Stimulated activated CD8-positive, alpha-beta memory T cell treated with anti-CD3 and anti-CD28 coated beads, Interleukin-12 subunit alpha, Interleukin-12 subunit beta, amount 100 ng/mL, for 1 hour (primary cell): ENCODE measurements around the gene UBE2QL1.

Experiments
- DNase-seq: peaks from one replicate; pipeline ENCODE4 v3.0.0-alpha.2; 2020; ENCODE audit warnings: low read depth

UBE2QL1 gene

GRCh38 chr5:6478793-6479192, 30.1 kb downstream of the UBE2QL1 start:
- no peak for DNase-seq

GRCh38 chr5:6480133-6481051, 31.7 kb downstream of the UBE2QL1 start:
- no peak for DNase-seq

GRCh38 chr5:6482735-6483134, 34.1 kb downstream of the UBE2QL1 start:
- DNase-seq = no peak

- DNase-seq = no peak
Measured at GRCh38 chr5:6483880-6484382, 35.3 kb downstream of the UBE2QL1 start.

DNA sequence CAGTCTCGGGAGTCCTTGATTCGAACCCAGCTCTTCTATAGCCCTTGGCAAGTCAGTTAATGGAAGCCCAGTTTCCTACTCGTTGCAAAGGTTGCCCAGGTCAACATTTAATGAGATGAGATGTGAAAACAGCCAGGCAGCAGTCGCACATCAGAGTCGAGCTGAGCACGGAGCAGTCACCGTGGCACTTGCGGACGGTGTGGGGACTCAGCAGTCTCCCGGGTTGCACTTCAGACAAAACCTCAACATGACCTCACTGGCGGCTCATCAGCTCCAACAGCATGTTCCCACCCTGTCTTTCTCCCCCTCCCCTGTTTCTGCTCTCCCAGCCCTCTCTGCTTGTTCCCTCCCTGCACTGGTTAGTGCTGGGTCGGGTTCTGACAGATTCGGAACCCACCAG, 35.8 kb downstream of the UBE2QL1 start:
- DNase-seq = no peak

DNA sequence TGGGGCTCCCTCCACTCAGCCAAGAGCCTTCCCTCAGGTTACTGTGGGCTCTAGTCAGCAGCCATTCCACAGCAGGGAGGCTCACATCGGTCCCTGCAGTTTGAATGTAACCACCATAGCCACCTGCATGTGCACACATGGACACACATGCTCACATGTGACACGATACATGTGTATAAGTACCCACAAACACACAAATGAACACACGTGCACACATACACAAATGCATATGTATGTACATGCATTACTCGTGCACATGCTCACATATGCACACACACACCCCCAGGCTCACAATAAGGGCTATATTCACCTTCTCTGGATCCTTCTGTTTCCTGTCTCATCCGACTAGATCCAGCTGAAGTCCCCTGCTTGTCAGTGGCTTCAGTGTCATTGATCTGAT, 36.2 kb downstream of the UBE2QL1 start:
- no peak for DNase-seq

- no peak for DNase-seq
Measured at GRCh38 chr5:6485441-6485840, 36.8 kb downstream of the UBE2QL1 start.

GRCh38 chr5:6486074-6486473, 37.4 kb downstream of the UBE2QL1 start:
- no peak for DNase-seq

DNA sequence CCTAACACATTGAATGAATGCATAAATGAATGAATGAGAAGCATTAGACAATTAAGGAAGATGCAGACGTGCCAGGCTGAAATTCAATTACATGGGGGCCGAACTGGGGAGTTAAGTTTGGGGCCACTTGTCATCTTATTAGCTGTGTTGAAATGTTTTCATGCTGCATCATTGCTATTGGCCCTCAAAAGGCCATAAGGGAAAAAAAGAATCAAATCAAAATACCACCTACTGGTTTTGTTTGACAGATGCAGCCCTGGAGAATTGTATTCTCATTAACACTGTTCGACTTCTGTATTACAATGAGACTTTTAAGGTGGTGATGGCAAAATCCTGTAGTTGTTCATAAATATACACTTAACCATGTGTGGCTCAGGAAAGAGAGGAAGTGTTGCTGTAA, 38.4 kb downstream of the UBE2QL1 start:
- no peak for DNase-seq

GRCh38 chr5:6488021-6488420, 39.4 kb downstream of the UBE2QL1 start:
- DNase-seq = no peak

- DNase-seq = no peak
Measured at GRCh38 chr5:6489643-6490185, 41.1 kb downstream of the UBE2QL1 start.

- no peak for DNase-seq
Measured at GRCh38 chr5:6490246-6490645, 41.6 kb downstream of the UBE2QL1 start.

DNA sequence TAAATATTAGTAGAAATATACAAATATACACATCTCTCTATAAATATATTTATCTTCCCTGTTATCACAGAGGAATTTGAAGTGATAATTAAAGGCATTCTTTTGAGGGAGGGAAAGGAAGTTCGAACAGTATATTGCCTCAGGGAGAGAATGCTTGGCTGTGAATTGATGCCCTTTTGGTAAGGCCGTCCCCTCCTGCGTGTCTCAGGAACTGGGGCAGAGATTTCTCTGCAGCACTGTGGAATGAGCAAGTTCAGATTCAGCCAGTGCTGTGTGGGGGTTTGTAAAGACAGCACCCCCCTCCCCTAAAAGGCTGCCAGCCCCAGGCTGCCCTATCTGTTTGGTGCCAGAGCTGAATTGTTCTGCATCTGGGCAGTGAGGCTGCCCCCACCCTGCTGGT, 42.0 kb downstream of the UBE2QL1 start:
- no peak for DNase-seq

DNA sequence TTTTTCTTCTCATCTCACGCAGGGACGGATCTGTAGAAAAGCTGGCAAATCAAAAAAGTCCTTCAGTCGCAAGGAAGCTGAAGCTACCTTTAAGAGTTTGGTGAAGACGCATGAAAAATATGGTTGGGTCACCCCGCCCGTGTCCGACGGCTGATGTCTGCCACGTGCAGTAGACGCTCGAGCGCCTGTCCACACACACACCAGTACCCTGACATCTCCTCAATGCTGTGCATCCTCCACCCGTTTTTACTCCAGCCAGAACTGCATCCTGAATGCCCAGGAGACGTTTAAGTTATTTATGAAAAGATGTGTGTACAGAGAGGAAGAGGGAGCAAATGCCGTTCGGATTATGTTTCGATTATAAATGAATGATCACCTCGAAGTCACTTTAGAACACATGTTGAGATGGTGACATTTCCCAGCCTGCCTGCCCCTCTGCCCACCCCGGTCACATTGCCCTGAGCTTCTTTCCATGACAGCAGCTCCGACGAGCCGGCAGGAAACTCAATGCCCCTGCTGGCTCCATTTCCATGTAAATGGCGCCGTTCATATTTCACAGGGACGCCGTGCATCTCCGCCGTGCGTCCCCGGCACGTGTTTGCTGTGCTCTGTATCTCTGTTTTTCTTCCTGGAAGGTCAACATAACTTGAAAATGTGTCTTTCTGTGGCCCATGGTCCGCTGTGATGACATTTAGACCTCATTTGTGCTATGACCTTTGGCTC, 42.7 kb downstream of the UBE2QL1 start:
- no peak for DNase-seq

DNA sequence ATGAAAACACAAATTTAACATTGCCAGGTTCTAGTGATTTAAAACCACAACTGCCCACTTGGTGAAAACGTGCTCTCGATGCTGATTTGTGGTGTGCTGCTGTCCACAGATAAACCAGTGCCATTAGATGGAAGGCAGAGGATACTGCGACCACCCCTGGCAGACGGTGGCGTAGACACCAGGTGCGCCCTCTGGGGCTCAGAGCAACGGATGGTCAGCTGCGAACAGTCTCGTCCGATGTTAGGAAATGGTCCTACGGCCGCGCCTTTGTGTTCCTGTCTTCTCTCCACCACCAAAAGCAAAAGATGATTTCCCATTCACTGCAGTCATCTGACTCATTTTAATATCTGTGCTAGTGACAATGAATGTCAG, 43.2 kb downstream of the UBE2QL1 start:
- DNase-seq = no peak

DNA sequence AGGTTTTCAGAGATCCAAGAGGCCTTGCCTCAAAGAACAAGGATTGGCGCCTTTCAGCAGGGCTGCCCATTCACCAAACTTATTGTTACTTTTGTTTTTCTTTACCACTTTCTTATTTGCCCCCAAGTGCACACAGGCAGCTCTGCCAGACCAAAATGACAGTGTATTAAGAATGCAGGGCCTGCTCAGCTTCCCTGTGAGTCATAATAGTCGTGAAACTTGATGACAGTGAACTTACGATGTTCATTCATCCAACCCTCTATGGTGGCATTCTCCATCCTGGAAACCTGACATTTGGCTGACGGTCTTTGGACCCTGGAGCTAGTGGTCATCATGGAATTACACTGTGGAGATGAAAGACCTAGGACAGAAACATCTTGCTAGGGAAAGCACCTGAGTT, 44.3 kb downstream of the UBE2QL1 start:
- DNase-seq = no peak

DNA sequence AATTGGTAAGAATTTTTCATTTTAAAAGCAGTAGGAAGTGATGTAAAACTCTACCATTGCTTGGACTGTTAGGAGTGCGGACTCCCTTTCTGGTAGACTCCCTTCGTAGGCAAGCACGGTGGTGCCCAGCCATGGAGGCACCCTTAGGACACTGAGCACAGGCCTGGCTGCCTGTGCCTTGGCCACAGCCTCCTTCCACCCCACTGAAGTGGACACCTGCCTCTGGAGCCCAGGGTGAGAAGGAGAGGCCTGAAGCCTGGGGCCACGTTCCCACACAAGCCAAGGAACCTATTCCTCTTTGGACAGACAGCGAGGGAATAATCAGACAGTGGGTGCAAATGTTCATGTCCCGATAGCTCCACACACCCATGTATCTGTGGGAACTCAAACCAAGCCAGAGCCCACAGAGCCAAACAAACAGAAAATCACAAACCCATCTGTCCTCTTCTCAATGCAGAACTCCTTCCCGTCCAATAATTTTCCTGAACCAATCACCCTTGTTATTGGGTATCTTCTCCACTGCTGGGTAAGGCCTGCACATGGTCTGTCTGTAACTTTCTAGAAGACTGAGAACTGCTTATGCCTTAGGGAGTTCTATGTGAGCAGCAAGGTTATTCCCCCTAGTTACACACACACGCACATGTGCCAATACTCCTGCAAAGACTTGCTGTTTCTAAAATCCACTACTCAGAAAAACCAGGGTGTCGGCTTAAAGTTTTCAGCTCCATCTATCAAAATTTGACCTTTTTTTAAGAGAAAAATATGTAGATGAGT, 45.2 kb downstream of the UBE2QL1 start:
- no peak for DNase-seq

DNA sequence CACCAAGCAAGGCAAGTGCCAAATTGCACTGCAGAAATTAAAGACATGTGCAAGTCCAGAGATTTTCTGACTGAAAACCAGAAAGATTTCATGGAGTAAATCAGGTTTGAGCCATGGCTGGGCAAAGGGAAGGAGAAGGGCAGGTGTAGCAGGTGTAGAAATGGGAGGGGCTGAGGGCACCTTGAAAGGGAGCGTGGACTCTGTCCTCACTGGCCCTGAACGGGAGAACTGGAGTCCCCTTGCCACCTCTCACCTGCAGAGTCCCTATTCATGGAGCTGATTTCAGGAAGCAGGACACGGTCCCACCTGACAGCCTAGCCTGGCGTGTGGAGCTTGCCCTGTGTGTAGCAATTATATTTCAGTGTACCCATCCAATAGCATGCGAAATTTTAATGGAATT, 46.3 kb downstream of the UBE2QL1 start:
- no peak for DNase-seq

- no peak for DNase-seq
Measured at GRCh38 chr5:6495433-6496206, 47.0 kb downstream of the UBE2QL1 start.

DNA sequence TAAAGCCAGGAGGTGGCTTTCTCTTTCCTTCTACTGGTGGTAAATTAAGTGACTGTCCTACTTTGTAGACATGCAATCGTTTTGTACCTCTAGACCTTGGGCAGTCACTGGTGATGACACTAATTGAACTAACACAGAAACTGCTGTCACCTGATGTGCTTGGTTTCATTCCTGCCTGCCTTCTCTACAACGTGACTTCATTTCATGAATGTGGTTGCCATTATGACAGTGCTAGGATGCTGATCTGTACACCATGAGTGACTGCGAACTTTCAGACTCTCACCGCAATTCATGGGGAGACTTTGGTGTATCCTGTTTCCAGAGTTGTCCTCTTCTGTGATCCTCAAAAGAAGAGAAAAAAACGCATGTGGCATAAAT, 47.5 kb downstream of the UBE2QL1 start:
- no peak for DNase-seq

DNA sequence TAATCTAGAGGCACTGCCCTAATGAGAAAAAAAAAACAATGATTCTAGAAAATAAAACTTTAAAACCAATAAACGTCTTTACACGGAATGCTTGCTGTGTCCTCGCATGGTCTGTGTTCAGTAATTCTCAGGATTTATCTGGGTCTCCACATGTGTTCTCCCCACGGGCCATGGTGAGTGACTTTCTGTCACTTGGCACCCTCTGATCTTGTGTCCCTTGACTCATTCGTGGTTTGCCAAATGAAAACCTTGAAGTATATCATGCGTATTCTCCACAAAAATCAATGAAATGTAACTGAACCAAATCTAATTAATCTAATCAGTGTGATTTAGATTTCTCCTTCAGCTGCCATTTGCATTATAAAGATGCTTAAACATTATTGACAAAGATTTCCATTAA, 48.0 kb downstream of the UBE2QL1 start:
- no peak for DNase-seq
